HG03457 (cell line): ENCODE results near the gene PMVK.

Source experiments
- ATAC-seq: cut with Tn5 transposase; IDR thresholded peaks from one replicate; pipeline ENCODE4 v1.9.1; 2021; ENCODE audit warnings: moderate number of reproducible peaks; ENCODE audit not compliant: unreplicated experiment

PMVK gene

GRCh38 chr1:154967331-154967950 lies 30.9 kb upstream of the PMVK start:
- no peak for ATAC-seq

- no peak for ATAC-seq
Measured at GRCh38 chr1:154966111-154966510, 29.6 kb upstream of the PMVK start.

- ATAC-seq: no peak
Measured at GRCh38 chr1:154964359-154964758, 27.8 kb upstream of the PMVK start.

- no peak for ATAC-seq
Measured at GRCh38 chr1:154963643-154964042, 27.1 kb upstream of the PMVK start.

GRCh38 chr1:154962795-154963330 lies 26.3 kb upstream of the PMVK start:
- no peak for ATAC-seq

GRCh38 chr1:154962156-154962749 lies 25.7 kb upstream of the PMVK start:
- no peak for ATAC-seq

- ATAC-seq: peak; percentile 52
Measured at GRCh38 chr1:154961207-154962155, 25.0 kb upstream of the PMVK start, which contains the start of gene PYGO2. TSS of gene PYGO2 (minus strand) at chr1:154961782. CDS start at chr1:154961576, 206 bp downstream.

- no peak for ATAC-seq
Measured at GRCh38 chr1:154960446-154961136, 24.1 kb upstream of the PMVK start.

- no peak for ATAC-seq
Measured at GRCh38 chr1:154959426-154959780, 22.9 kb upstream of the PMVK start.

GRCh38 chr1:154958681-154959425 lies 22.3 kb upstream of the PMVK start:
- ATAC-seq: no peak

GRCh38 chr1:154958036-154958435 lies 21.5 kb upstream of the PMVK start:
- ATAC-seq: no peak

- no peak for ATAC-seq
Measured at GRCh38 chr1:154957091-154957657, 20.7 kb upstream of the PMVK start.

GRCh38 chr1:154956544-154956941 lies 20.0 kb upstream of the PMVK start:
- no peak for ATAC-seq

- ATAC-seq: peak; percentile 34
Measured at GRCh38 chr1:154955718-154956543, 19.4 kb upstream of the PMVK start, which contains the start of gene PBXIP1. TSS of gene PBXIP1 (minus strand) at chr1:154956099. CDS start at chr1:154953721, 2,378 bp downstream.

- peak; percentile 48 for ATAC-seq
Measured at GRCh38 chr1:154955039-154955717, 18.7 kb upstream of the PMVK start.

- ATAC-seq: no peak
Measured at GRCh38 chr1:154954541-154954940, 18.0 kb upstream of the PMVK start.

- no peak for ATAC-seq
Measured at GRCh38 chr1:154953611-154954038, 17.1 kb upstream of the PMVK start.

GRCh38 chr1:154952664-154953063 lies 16.1 kb upstream of the PMVK start:
- ATAC-seq: no peak
